ENCODE data around the gene DLG2.

Gene DLG2

DNA sequence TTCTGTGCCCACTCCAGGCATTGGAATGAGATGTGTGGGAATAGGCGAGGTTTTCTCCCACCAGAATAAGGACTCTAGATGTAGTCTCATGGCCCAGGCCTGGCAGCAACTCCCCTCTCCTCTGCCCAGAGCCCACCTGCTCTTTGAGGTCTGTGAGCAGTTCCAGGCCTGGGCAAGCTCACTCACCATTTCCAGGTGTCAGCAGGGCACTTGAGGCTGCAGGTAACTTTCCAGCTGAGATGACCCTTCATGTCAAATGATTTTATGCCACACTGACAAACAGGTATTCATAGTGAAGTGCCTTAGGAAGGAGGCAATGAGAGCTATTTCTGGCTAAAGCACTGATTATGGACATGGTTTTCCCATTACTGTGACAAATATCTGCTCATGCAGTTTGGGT, 2217.7 kb downstream of the DLG2 start:
- DNase-seq (ENCODE audit: low read depth) = no peak
- TF ChIP-seq, protein P1, sequence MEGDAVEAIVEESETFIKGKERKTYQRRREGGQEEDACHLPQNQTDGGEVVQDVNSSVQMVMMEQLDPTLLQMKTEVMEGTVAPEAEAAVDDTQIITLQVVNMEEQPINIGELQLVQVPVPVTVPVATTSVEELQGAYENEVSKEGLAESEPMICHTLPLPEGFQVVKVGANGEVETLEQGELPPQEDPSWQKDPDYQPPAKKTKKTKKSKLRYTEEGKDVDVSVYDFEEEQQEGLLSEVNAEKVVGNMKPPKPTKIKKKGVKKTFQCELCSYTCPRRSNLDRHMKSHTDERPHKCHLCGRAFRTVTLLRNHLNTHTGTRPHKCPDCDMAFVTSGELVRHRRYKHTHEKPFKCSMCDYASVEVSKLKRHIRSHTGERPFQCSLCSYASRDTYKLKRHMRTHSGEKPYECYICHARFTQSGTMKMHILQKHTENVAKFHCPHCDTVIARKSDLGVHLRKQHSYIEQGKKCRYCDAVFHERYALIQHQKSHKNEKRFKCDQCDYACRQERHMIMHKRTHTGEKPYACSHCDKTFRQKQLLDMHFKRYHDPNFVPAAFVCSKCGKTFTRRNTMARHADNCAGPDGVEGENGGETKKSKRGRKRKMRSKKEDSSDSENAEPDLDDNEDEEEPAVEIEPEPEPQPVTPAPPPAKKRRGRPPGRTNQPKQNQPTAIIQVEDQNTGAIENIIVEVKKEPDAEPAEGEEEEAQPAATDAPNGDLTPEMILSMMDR (conservative IDR thresholded peaks at IDR 0.05; ENCODE audit: low read depth, low read length) = no peak
- no peak overlapping the region for H3K4me3 ChIP-seq (ENCODE audit: low read depth, low read length)

DNA sequence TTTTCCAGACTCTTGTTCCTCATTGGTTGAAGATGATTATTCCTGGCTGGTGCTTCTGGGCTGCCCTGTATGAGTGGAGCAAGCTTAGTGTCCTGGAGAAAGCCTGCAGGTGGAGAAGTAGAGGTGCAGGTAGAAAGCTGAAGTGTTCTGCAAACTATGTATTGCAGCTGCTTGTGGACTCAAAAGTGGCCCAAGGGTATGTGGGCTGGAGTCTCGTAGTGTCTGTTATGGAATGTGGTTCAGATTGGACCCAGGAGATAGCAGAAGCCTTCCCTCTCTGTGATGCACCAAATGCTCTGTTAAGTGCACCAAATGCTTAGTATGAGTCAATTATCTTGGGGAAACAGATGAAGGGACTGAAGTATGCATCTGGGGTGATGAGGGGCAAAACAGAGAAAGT, 2218.2 kb downstream of the DLG2 start:
- no peak for DNase-seq (ENCODE audit: low read depth)
- TF ChIP-seq, protein P1 (conservative IDR thresholded peaks at IDR 0.05; ENCODE audit: low read depth, low read length) = no peak
- H3K4me3 ChIP-seq (ENCODE audit: low read depth, low read length) = no peak overlapping the region

All from choroid plexus epithelial cell (primary cell).